Measurements from ENCODE around the gene ATG10.

DNA sequence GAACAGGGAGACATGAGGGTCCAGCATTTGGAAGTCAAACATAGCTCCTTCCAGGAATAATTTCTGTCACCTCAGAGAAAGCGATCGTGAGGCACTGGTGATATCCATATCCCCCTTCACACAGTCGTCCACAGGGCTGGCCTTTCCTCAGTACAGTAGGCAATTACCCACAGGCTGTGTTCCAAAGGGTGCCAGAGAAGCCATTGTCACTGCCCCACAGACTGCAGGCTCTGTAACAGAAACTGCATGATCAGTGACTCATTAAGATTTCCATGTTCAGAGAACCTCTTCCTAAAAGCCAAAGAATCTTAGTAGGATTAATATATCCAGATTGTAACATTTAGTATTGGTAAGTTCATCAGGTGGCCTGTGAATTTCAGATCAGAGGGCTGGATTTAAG lies 178.7 kb downstream of the ATG10 start:
- no peak for TF ChIP-seq POLR2A (IDR thresholded peaks at IDR 0.05)
- TF ChIP-seq, protein P1, sequence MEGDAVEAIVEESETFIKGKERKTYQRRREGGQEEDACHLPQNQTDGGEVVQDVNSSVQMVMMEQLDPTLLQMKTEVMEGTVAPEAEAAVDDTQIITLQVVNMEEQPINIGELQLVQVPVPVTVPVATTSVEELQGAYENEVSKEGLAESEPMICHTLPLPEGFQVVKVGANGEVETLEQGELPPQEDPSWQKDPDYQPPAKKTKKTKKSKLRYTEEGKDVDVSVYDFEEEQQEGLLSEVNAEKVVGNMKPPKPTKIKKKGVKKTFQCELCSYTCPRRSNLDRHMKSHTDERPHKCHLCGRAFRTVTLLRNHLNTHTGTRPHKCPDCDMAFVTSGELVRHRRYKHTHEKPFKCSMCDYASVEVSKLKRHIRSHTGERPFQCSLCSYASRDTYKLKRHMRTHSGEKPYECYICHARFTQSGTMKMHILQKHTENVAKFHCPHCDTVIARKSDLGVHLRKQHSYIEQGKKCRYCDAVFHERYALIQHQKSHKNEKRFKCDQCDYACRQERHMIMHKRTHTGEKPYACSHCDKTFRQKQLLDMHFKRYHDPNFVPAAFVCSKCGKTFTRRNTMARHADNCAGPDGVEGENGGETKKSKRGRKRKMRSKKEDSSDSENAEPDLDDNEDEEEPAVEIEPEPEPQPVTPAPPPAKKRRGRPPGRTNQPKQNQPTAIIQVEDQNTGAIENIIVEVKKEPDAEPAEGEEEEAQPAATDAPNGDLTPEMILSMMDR (IDR thresholded peaks at IDR 0.05), result no peak
- no peak for TF ChIP-seq POLR2AphosphoS5 (IDR thresholded peaks at IDR 0.05)

Data from gastroesophageal sphincter (tissue), 3 donors.